IMR-90 (cell line): ENCODE measurements around the gene MYBL2. TPM values are rescaled to one million over a fixed set of nuclear protein-coding genes. Genes with fewer than 3 reads are reported as not detected.

Source experiments
- ATAC-seq: fragments of 200-7000 bp; cut with Tn5 transposase; 2 replicates; pipeline ENCODE4 v1.9.1; 2020; ENCODE audit warnings: low read depth, mild to moderate bottlenecking, moderate library complexity
- BruUV-seq: library from RNA; stranded (reverse); fragments of 400-500 nt; replicated peaks from 2 replicates; lab custom pipeline; 2021; lab: Mats Ljungman, UMichigan
- CTCF ChIA-PET: fragments of 300-600 bp; formaldehyde crosslinking; extraction: SDS; loops from one replicate; lab custom pipeline; 2021; ENCODE audit warnings: antibody characterized with exemption; lab: Yijun Ruan, JAX
- POLR2A ChIA-PET: fragments of 300-600 bp; sonication (Branson Sonifier 250); formaldehyde crosslinking; loops from one replicate; lab custom pipeline; 2022; ENCODE audit warnings: antibody characterized with exemption; ENCODE audit not compliant: unreplicated experiment; lab: Charles Lee
- DNase-seq: peaks from one replicate; pipeline ENCODE4 v3.0.0; 2013
- H2AFZ ChIP-seq: replicated peaks from 2 replicates; pipeline ENCODE3; 2013; ENCODE audit warnings: low read length, mild to moderate bottlenecking; ENCODE audit not compliant: poor library complexity
- H2AK5ac ChIP-seq: 2 replicates; pipeline ENCODE4 v1.6.1; 2013; ENCODE audit warnings: low read depth, low read length, inconsistent platforms
- H2AK9ac ChIP-seq: replicated peaks from 2 replicates; pipeline ENCODE3; 2013; ENCODE audit warnings: mild to moderate bottlenecking, low read depth, low read length, moderate library complexity; ENCODE audit not compliant: poor library complexity
- H2BK120ac ChIP-seq: 2 replicates; pipeline ENCODE4 v1.6.1; 2013; ENCODE audit warnings: low read depth, low read length, inconsistent platforms
- H2BK15ac ChIP-seq: 3 replicates; pipeline ENCODE4 v1.6.1; 2013; ENCODE audit warnings: low read depth, low read length, inconsistent platforms
- H2BK20ac ChIP-seq: 2 replicates; pipeline ENCODE4 v1.6.1; 2013; ENCODE audit warnings: low read depth, mild to moderate bottlenecking, inconsistent platforms, low read length, moderate library complexity
- H2BK5ac ChIP-seq: 2 replicates; pipeline ENCODE4 v1.6.1; 2013; ENCODE audit warnings: mild to moderate bottlenecking, low read depth, low read length, inconsistent platforms; ENCODE audit not compliant: poor library complexity, severe bottlenecking
- H3K14ac ChIP-seq: replicated peaks from 2 replicates; pipeline ENCODE4 v1.6.1; 2013; ENCODE audit warnings: low read depth, low read length, inconsistent platforms
- H3K18ac ChIP-seq: 2 replicates; pipeline ENCODE4 v1.6.1; 2013; ENCODE audit warnings: low read depth, low read length, control low read depth
- H3K23ac ChIP-seq: 2 replicates; pipeline ENCODE4 v1.6.1; 2013; ENCODE audit warnings: low read depth, low read length, inconsistent platforms
- H3K27ac ChIP-seq: 2 replicates; pipeline ENCODE4 v1.5.1; 2013; ENCODE audit warnings: mild to moderate bottlenecking, control low read depth, low read length; ENCODE audit not compliant: insufficient read depth
- H3K27me3 ChIP-seq: 2 replicates; pipeline ENCODE4 v1.6.1; 2013; ENCODE audit warnings: low read length; ENCODE audit not compliant: control insufficient read depth, insufficient read depth
- H3K36me3 ChIP-seq: 2 replicates; pipeline ENCODE4 v1.6.1; 2013; ENCODE audit warnings: low read length, mixed read lengths; ENCODE audit not compliant: control insufficient read depth, insufficient read depth
- H3K4ac ChIP-seq: 2 replicates; pipeline ENCODE4 v1.6.1; 2013; ENCODE audit warnings: low read depth, low read length, inconsistent platforms
- H3K4me1 ChIP-seq: 2 replicates; pipeline ENCODE4 v1.6.1; 2013; ENCODE audit warnings: low read length, mixed read lengths; ENCODE audit not compliant: control insufficient read depth, insufficient read depth
- H3K4me2 ChIP-seq: 2 replicates; pipeline ENCODE4 v1.6.1; 2013; ENCODE audit warnings: low read depth, mild to moderate bottlenecking, control low read depth, low read length, moderate library complexity
- H3K4me3 ChIP-seq: 2 replicates; pipeline ENCODE4 v1.5.1; 2013; ENCODE audit warnings: low read depth, mild to moderate bottlenecking, control low read depth, low read length, moderate library complexity; ENCODE audit not compliant: insufficient read depth
- H3K56ac ChIP-seq: 2 replicates; pipeline ENCODE4 v1.6.1; 2013; ENCODE audit warnings: low read length, inconsistent platforms; ENCODE audit not compliant: insufficient read depth; ENCODE audit errors: extremely low read depth
- H3K79me1 ChIP-seq, 2 experiments: 2 replicates each; pipeline ENCODE4 v1.6.1; 2013; ENCODE audit warnings: low read length in 2 of 2, inconsistent platforms in 1 of 2, low read depth in 1 of 2
- H3K9ac ChIP-seq: 2 replicates; pipeline ENCODE4 v1.6.1; 2013; ENCODE audit warnings: low read depth, low read length, control low read depth
- H3K9me1 ChIP-seq: 2 replicates; pipeline ENCODE4 v1.6.1; 2013; ENCODE audit warnings: low read length, inconsistent platforms; ENCODE audit not compliant: insufficient read depth
- H3K9me3 ChIP-seq: 2 replicates; pipeline ENCODE4 v1.6.1; 2013; ENCODE audit warnings: low read length; ENCODE audit not compliant: control insufficient read depth, insufficient read depth
- H4K20me1 ChIP-seq: 2 replicates; pipeline ENCODE4 v1.6.1; 2013; ENCODE audit warnings: low read length, inconsistent platforms; ENCODE audit not compliant: insufficient read depth
- H4K5ac ChIP-seq: 2 replicates; pipeline ENCODE4 v1.6.1; 2013; ENCODE audit warnings: mild to moderate bottlenecking, low read depth, low read length, control low read depth
- H4K8ac ChIP-seq, 2 experiments: 2 replicates each; pipeline ENCODE4 v1.6.1; 2013; ENCODE audit warnings: low read depth in 2 of 2, low read length in 2 of 2, control low read depth in 1 of 2, inconsistent platforms in 1 of 2
- H4K91ac ChIP-seq: 2 replicates; pipeline ENCODE4 v1.6.1; 2013; ENCODE audit warnings: low read depth, low read length, inconsistent platforms; ENCODE audit not compliant: insufficient read depth
- BHLHE40 ChIP-seq: fragments of 150-350 bp; IDR thresholded peaks from 2 replicates; pipeline ENCODE4 v1.6.1; 2016; ENCODE audit warnings: mild to moderate bottlenecking, low read depth, low read length
- CEBPB ChIP-seq: IDR thresholded peaks from 2 replicates; pipeline ENCODE4 v1.6.1; 2012; ENCODE audit warnings: low read depth, low read length, improper control_type of control experiment
- CHD1 ChIP-seq: IDR thresholded peaks from 2 replicates; pipeline ENCODE4 v1.6.1; 2012; ENCODE audit warnings: low read depth, low read length, improper control_type of control experiment
- CTCF ChIP-seq: conservative IDR thresholded peaks from 2 replicates; pipeline ENCODE4 v1.5.1; 2012; ENCODE audit warnings: mild to moderate bottlenecking, low read depth, low read length, improper control_type of control experiment
- ELK1 ChIP-seq: fragments of 150-350 bp; IDR thresholded peaks from 2 replicates; pipeline ENCODE4 v1.6.1; 2016; ENCODE audit warnings: low read depth, mild to moderate bottlenecking, low read length, moderate library complexity, borderline replicate concordance
- FOS ChIP-seq: fragments of 150-350 bp; IDR thresholded peaks from 2 replicates; pipeline ENCODE4 v1.6.1; 2016; ENCODE audit warnings: low read depth, low read length
- MAFK ChIP-seq: IDR thresholded peaks from 2 replicates; pipeline ENCODE4 v1.6.1; 2012; ENCODE audit warnings: low read depth, low read length, improper control_type of control experiment
- MAZ ChIP-seq: IDR thresholded peaks from 2 replicates; pipeline ENCODE4 v1.6.1; 2012; ENCODE audit warnings: low read depth, mild to moderate bottlenecking, low read length, improper control_type of control experiment, moderate library complexity, borderline replicate concordance
- MXI1 ChIP-seq: IDR thresholded peaks from 2 replicates; pipeline ENCODE4 v1.6.1; 2012; ENCODE audit warnings: low read depth, mild to moderate bottlenecking, low read length, moderate library complexity, borderline replicate concordance
- NFE2L2 ChIP-seq: fragments of 150-350 bp; IDR thresholded peaks from 2 replicates; pipeline ENCODE4 v1.6.1; 2016; ENCODE audit warnings: low read depth, mild to moderate bottlenecking, low read length
- POLR2A ChIP-seq: IDR thresholded peaks from 2 replicates; pipeline ENCODE4 v1.6.1; 2012; ENCODE audit warnings: mild to moderate bottlenecking, low read depth, low read length
- RAD21 ChIP-seq: IDR thresholded peaks from 2 replicates; pipeline ENCODE4 v1.6.1; 2012; ENCODE audit warnings: low read length, improper control_type of control experiment
- RCOR1 ChIP-seq: IDR thresholded peaks from 2 replicates; pipeline ENCODE4 v1.6.1; 2012; ENCODE audit warnings: mild to moderate bottlenecking, low read length, improper control_type of control experiment; ENCODE audit not compliant: insufficient replicate concordance
- RFX5 ChIP-seq: IDR thresholded peaks from 2 replicates; pipeline ENCODE4 v1.8.0; 2012; ENCODE audit warnings: low read depth, mild to moderate bottlenecking, low read length, moderate library complexity
- SMC3 ChIP-seq: fragments of 150-350 bp; IDR thresholded peaks from 2 replicates; pipeline ENCODE4 v1.6.1; 2016; ENCODE audit warnings: low read depth, mild to moderate bottlenecking, antibody characterized with exemption, low read length, moderate library complexity
- USF2 ChIP-seq: fragments of 150-350 bp; IDR thresholded peaks from 2 replicates; pipeline ENCODE4 v1.6.1; 2017; ENCODE audit warnings: mild to moderate bottlenecking, antibody characterized with exemption, low read length, low read depth
- WGBS, 2 experiments: methylation state at CpG; one replicate each; pipeline versions ENCODE4 v1.1.5 to v1.1.7; 2013; ENCODE audit warnings: missing lambda C conversion rate in 2 of 2; ENCODE audit not compliant: insufficient read length in 1 of 2; ENCODE audit errors: extremely low coverage in 2 of 2; 5-methylcytosine and 5-hydroxymethylcytosine counted together
- dilution Hi-C: fragments of 300-500 bp; cut with HindIII; formaldehyde crosslinking; loops from one replicate; pipeline ENCODE4 v1.14.3; 2018; ENCODE audit warnings: low sequenced_read_pairs; ENCODE audit not compliant: unreplicated experiment
- in situ Hi-C: fragments of 300-500 bp; cut with MboI; formaldehyde crosslinking; loops from 3 replicates; pipeline ENCODE4 v1.14.3; 2019; ENCODE audit warnings: low sequenced_read_pairs, inconsistent platforms, mixed read lengths
- intact Hi-C: fragments of 100-400 bp; cut with micrococcal nuclease; formaldehyde crosslinking; loops from 2 replicates; pipeline ENCODE4 v1.10.0; 2022
- polyA plus RNA-seq, 3 experiments: library from polyadenylated mRNA; depleted of rRNA; stranded (reverse); fragments of >200 nt; gene quantifications; 2 replicates each; pipeline ENCODE4 v1.2.3, GENCODE V29; 2012; ENCODE audit warnings: low replicate concordance in 1 of 3
- total RNA-seq: library from RNA; depleted of rRNA; stranded (reverse); fragments of >200 nt; gene quantifications from 2 replicates; pipeline ENCODE4 v1.2.3, GENCODE V29; 2012

MYBL2 gene
- total and polyA plus RNA-seq, 2 of the 4 experiments (the other 2 are of a cell fraction), result 12.4 to 23.1 TPM

- H3K9me1 ChIP-seq, result no peaks in the 10 kb centered on the region
- H3K27ac ChIP-seq, result no peak overlapping the region
- H3K4me3 ChIP-seq, result no peak overlapping the region
- in situ Hi-C loops, result loop anchor here (10.0 kb wide), 1 partner anchor 165 kb away; no protein-coding TSS in a partner anchor
- H2BK15ac ChIP-seq, result no peak overlapping the region
- no peak overlapping the region for H4K8ac ChIP-seq
- DNase-seq (no peak), ATAC-seq (no peak)
- POLR2A ChIA-PET, result no interaction called here
- no peak overlapping the region for H3K14ac ChIP-seq
- H3K27me3 ChIP-seq, result no peaks in the 10 kb centered on the region
- H3K56ac ChIP-seq, result no peak overlapping the region
- peaks cover 10% of the 10 kb centered on the region for H3K36me3 ChIP-seq
- no peak overlapping the region for H2AK9ac ChIP-seq
- no peak overlapping the region for H2BK20ac ChIP-seq
- CTCF ChIA-PET, result no interaction called here
- TF ChIP-seq CTCF (no peak), MAZ (no peak), RCOR1 (no peak), SMC3 (no peak), RFX5 (no peak), RAD21 (no peak), USF2 (no peak), CHD1 (no peak), ELK1 (no peak), POLR2A (no peak), MAFK (no peak), BHLHE40 (no peak), FOS (no peak), MXI1 (no peak), NFE2L2 (no peak), CEBPB (no peak)
- no peaks in the 10 kb centered on the region; the same call in 1 of the 2 replicates for H4K20me1 ChIP-seq
- H3K23ac ChIP-seq, result no peak overlapping the region
- no peak overlapping the region for H2BK120ac ChIP-seq
- WGBS, 2 experiments, result 50% methylated on average over 2 of the region's 8 CpGs; no CpG with 5 or more reads in 1 of the 2 experiments
- H3K9me3 ChIP-seq, result no peaks in the 10 kb centered on the region
- intact Hi-C loops, result no loop called here
- no peak overlapping the region for H2AFZ ChIP-seq
- H2AK5ac ChIP-seq, result no peak overlapping the region
- no peak overlapping the region for H2BK5ac ChIP-seq
- no peak overlapping the region for H4K5ac ChIP-seq
- no peak overlapping the region for H4K91ac ChIP-seq
- dilution Hi-C loops, result no loop called here
- H3K4me2 ChIP-seq, result no peak overlapping the region
- no peak overlapping the region for H3K18ac ChIP-seq
- no peak overlapping the region for H3K4ac ChIP-seq
- no peaks in the 10 kb centered on the region; a peak in 2 of 4 replicates for H3K79me1 ChIP-seq
- no peak overlapping the region for H3K9ac ChIP-seq
- no TSS peak for BruUV-seq
- H3K4me1 ChIP-seq, result no peaks in the 10 kb centered on the region
Observed at GRCh38 chr20:43699941-43700565, 33.1 kb downstream of the MYBL2 start.
